ENCODE measurements around the gene PPL. TPM values are rescaled to one million over a fixed set of nuclear protein-coding genes. Genes with fewer than 3 reads are reported as not detected.
A peak's percentile ranks its signal among the peaks of the same experiment; 100 is the strongest.
"Not testable (repeated sequence)": the region's sequence is repeated elsewhere in the genome, so short reads cannot be mapped to it uniquely, and the experiment has no call there.

Gene PPL
- total RNA-seq, 2 donors from 2014 or later: not detected

DNA sequence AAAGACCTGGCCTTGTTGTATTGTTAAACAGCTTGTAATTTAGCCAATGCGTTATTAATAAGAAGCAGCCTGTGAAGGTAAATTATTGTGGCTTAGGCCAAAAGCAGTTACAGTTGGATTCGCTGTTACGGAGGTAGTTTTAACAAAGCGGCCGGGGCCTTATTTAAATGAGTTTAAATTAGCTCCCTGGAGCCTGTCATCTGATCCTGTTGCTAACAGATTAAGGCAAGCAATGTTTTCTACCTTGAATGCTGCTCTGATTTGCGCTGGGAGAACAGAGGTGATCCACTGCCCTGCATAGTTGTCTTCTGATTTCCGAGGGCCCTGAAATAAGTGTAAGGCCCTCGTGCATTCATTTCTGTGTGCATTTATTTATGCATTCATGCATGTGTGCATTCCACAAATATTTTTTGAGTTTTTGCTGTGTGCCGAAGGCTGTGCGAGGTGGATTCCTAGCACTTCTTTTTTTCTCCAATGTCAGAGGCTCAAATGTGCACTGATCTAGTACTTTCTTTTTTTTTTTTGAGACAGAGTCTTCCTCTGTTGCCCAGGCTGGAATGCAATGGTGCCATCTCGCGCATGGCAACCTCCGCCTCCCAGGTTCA lies 32.0 kb upstream of the PPL start:
- no peaks in the 10 kb centered on the region for H3K9me3 ChIP-seq (ENCODE audit: control insufficient read depth, low read length, poor library complexity, severe bottlenecking)
- H3K4me1 Mint-ChIP-seq: no peaks in the 10 kb centered on the region
- peaks cover 33% of the 10 kb centered on the region for H3K27me3 Mint-ChIP-seq
- peaks cover 3% of the 10 kb centered on the region for H3K36me3 Mint-ChIP-seq (ENCODE audit: low read depth)
- no peak overlapping the region for H3K4me3 Mint-ChIP-seq
- H3K27ac Mint-ChIP-seq: no peak overlapping the region
- no peak for ATAC-seq
- DNase-seq: no peak

DNA sequence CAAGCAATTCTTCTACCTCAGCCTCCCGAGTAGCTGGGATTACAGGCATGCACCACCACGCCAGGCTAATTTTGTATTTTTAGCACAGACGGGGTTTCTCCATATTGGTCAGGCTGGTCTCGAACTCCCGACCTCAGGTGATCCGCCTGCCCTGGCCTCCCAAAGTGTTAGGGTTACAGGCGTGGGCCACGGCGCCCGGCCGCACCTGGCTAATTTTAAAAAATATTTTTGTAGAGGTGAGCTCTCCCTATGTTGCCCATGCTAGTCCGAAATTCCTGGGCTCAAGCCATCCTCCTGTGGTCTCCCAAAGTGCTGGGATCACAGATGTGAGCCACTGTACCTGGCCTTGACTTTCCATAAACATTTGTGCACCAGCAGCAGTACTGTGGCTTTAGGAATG lies 31.3 kb upstream of the PPL start:
- ATAC-seq; H3K9me3 ChIP-seq (ENCODE audit: control insufficient read depth, low read length, poor library complexity, severe bottlenecking); H3K36me3 Mint-ChIP-seq (ENCODE audit: low read depth); H3K27ac Mint-ChIP-seq; DNase-seq; H3K4me3 Mint-ChIP-seq; H3K4me1 Mint-ChIP-seq: not testable (repeated sequence)
- peaks cover 32% of the 10 kb centered on the region for H3K27me3 Mint-ChIP-seq

- Mint-ChIP-seq H3K4me1 (no peaks in the 10 kb centered on the region), H3K36me3 (ENCODE audit: low read depth) (no peaks in the 10 kb centered on the region), H3K4me3 (no peak overlapping the region), H3K27ac (no peak overlapping the region), H3K27me3 (peaks cover 25% of the 10 kb centered on the region)
- ATAC-seq (no peak), DNase-seq (no peak)
- H3K9me3 ChIP-seq (ENCODE audit: control insufficient read depth, low read length, poor library complexity, severe bottlenecking): no peaks in the 10 kb centered on the region
These were observed 29.9 kb upstream of the PPL start for GRCh38 chr16:4966736-4967453.

DNA sequence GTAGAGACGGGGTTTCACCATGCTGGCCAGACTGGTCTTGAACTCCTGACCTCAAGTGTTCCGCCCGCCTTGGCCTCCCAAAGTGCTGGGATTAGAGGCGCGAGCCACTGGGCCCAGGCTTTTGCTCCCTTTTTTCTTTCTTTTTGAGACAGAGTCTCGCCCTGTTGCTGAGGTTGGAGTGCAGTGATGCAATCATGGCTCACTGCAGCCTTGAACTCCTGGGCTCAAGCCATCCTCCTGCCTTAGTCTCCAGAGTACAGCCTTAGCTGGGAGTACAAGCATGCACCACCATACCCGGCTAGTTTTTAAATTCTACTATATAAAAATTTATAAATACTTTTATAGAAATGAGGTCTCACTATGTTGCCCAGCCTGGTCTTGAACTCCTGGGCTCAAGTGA lies 26.6 kb upstream of the PPL start:
- peaks cover 27% of the 10 kb centered on the region for H3K27me3 Mint-ChIP-seq
- not testable (repeated sequence) for DNase-seq; H3K4me1 Mint-ChIP-seq; H3K27ac Mint-ChIP-seq; H3K4me3 Mint-ChIP-seq; H3K9me3 ChIP-seq (ENCODE audit: control insufficient read depth, low read length, poor library complexity, severe bottlenecking); H3K36me3 Mint-ChIP-seq (ENCODE audit: low read depth); ATAC-seq

GRCh38 chr16:4962716-4963115 lies 25.8 kb upstream of the PPL start:
- no peak for ATAC-seq
- Mint-ChIP-seq H3K4me3 (no peak overlapping the region), H3K27me3 (peaks cover 32% of the 10 kb centered on the region), H3K36me3 (ENCODE audit: low read depth) (peaks cover 2% of the 10 kb centered on the region), H3K4me1 (peaks cover 10% of the 10 kb centered on the region), H3K27ac (no peak overlapping the region)
- H3K9me3 ChIP-seq (ENCODE audit: control insufficient read depth, low read length, poor library complexity, severe bottlenecking): no peaks in the 10 kb centered on the region
- no peak for DNase-seq

DNA sequence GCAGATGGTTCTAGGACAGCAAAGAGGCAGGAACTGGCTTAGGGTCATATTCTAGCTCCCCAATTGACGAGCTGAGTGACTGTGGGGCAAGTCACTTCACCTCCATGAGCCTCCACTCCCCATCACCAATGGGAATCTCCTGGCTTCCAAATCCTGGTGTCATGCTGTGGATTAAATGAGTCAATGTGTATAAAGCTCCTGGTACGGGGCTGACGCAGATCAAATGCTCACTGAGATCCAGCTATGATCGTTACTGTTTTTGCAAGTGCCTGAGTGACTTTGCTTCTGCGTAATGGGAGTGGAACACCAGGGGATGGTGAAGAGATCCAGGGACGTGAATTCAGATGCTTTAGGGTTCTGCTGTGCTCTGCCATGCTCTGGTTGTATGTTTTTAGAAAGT lies 23.6 kb upstream of the PPL start:
- H3K4me1 Mint-ChIP-seq: peaks cover 20% of the 10 kb centered on the region
- H3K9me3 ChIP-seq (ENCODE audit: control insufficient read depth, low read length, poor library complexity, severe bottlenecking): no peaks in the 10 kb centered on the region
- H3K27me3 Mint-ChIP-seq: peaks cover 44% of the 10 kb centered on the region
- H3K4me3 Mint-ChIP-seq: no peak overlapping the region
- H3K36me3 Mint-ChIP-seq (ENCODE audit: low read depth): peaks cover 5% of the 10 kb centered on the region
- H3K27ac Mint-ChIP-seq: no peak overlapping the region
- ATAC-seq (no peak), DNase-seq (no peak)

GRCh38 chr16:4958510-4959438 lies 21.8 kb upstream of the PPL start:
- peak overlapping the region; percentile 95 for H3K4me3 Mint-ChIP-seq

GRCh38 chr16:4957720-4958509 lies 21.0 kb upstream of the PPL start, which contains the start of gene SEC14L5:
SEC14L5 (plus strand) TSS chr16:4958330; CDS start chr16:4959324, 994 bp downstream.
- Mint-ChIP-seq H3K27me3 (peaks cover 58% of the 10 kb centered on the region), H3K27ac (no peak within 1 kb of the TSS), H3K36me3 (ENCODE audit: low read depth) (peaks cover 5% of the 10 kb centered on the region), H3K4me1 (peaks cover 20% of the 10 kb centered on the region), H3K4me3 (peak within 1 kb of the TSS; percentile 95)
- ATAC-seq (peak; percentile 94), DNase-seq (peak; percentile 80 to 89 (median 85))
- H3K9me3 ChIP-seq (ENCODE audit: control insufficient read depth, low read length, poor library complexity, severe bottlenecking): no peaks in the 10 kb centered on the region

More at GRCh38 chr16:4958510-4959438, 21.8 kb upstream of the PPL start:
- H3K27me3 Mint-ChIP-seq: peaks cover 54% of the 10 kb centered on the region
- no peaks in the 10 kb centered on the region for H3K9me3 ChIP-seq (ENCODE audit: control insufficient read depth, low read length, poor library complexity, severe bottlenecking)
- H3K36me3 Mint-ChIP-seq (ENCODE audit: low read depth): peaks cover 5% of the 10 kb centered on the region
- DNase-seq (no peak), ATAC-seq (no peak)
- H3K27ac Mint-ChIP-seq: no peak overlapping the region
- H3K4me1 Mint-ChIP-seq: peaks cover 20% of the 10 kb centered on the region

- Mint-ChIP-seq H3K27me3 (peaks cover 52% of the 10 kb centered on the region), H3K36me3 (ENCODE audit: low read depth) (peaks cover 5% of the 10 kb centered on the region), H3K4me1 (peaks cover 20% of the 10 kb centered on the region), H3K27ac (no peak overlapping the region), H3K4me3 (peak overlapping the region; percentile 95)
- DNase-seq: no peak
- no peak for ATAC-seq
- H3K9me3 ChIP-seq (ENCODE audit: control insufficient read depth, low read length, poor library complexity, severe bottlenecking): no peaks in the 10 kb centered on the region
These were observed 20.4 kb upstream of the PPL start for GRCh38 chr16:4957420-4957719.

- H3K27me3 Mint-ChIP-seq: peaks cover 45% of the 10 kb centered on the region
- no peak overlapping the region for H3K4me3 Mint-ChIP-seq
- peaks cover 5% of the 10 kb centered on the region for H3K36me3 Mint-ChIP-seq (ENCODE audit: low read depth)
- no peak overlapping the region for H3K27ac Mint-ChIP-seq
- DNase-seq: no peak
- H3K4me1 Mint-ChIP-seq: peaks cover 20% of the 10 kb centered on the region
- H3K9me3 ChIP-seq (ENCODE audit: control insufficient read depth, low read length, poor library complexity, severe bottlenecking): no peaks in the 10 kb centered on the region
- no peak for ATAC-seq
These were observed 17.8 kb upstream of the PPL start for GRCh38 chr16:4954714-4955113.

- not testable (repeated sequence) for H3K4me3 Mint-ChIP-seq; H3K27ac Mint-ChIP-seq; H3K9me3 ChIP-seq (ENCODE audit: control insufficient read depth, low read length, poor library complexity, severe bottlenecking); H3K4me1 Mint-ChIP-seq; H3K36me3 Mint-ChIP-seq (ENCODE audit: low read depth); DNase-seq; ATAC-seq
- H3K27me3 Mint-ChIP-seq: peaks cover 47% of the 10 kb centered on the region
These were observed 14.6 kb upstream of the PPL start for GRCh38 chr16:4951583-4951982.

- H3K9me3 ChIP-seq (ENCODE audit: control insufficient read depth, low read length, poor library complexity, severe bottlenecking): no peaks in the 10 kb centered on the region
- no peak for ATAC-seq
- H3K4me1 Mint-ChIP-seq: peaks cover 5% of the 10 kb centered on the region
- H3K27me3 Mint-ChIP-seq: peaks cover 49% of the 10 kb centered on the region
- DNase-seq: no peak
- peaks cover 3% of the 10 kb centered on the region for H3K36me3 Mint-ChIP-seq (ENCODE audit: low read depth)
- H3K27ac Mint-ChIP-seq: no peak overlapping the region
- no peak overlapping the region for H3K4me3 Mint-ChIP-seq
These were observed 13.0 kb upstream of the PPL start for GRCh38 chr16:4949986-4950385.

Data from T-helper 17 cell (primary cell).